Psoas muscle (tissue), 8 donors: ENCODE data around the gene RABL6. TPM values are rescaled to one million over a fixed set of nuclear protein-coding genes. Genes with fewer than 3 reads are reported as not detected.
"Not testable (repeated sequence)": the region's sequence is repeated elsewhere in the genome, so short reads cannot be mapped to it uniquely, and the experiment has no call there.

Experiments used
- ATAC-seq, 4 donors: fragments of 200-7000 bp; cut with Tn5 transposase; one replicate each; pipeline ENCODE4 v1.9.1; 2020; ENCODE audit warnings: moderate library complexity in 3 of 4, mild to moderate bottlenecking in 2 of 4
- DNase-seq, 2 donors: peaks; one replicate each; pipeline ENCODE4 v3.0.0-alpha.2; 2020
- H3K27ac ChIP-seq: fragments of 200-600 bp; one replicate; pipeline ENCODE4 v1.8.0; 2022
- H3K27me3 ChIP-seq, 3 donors: fragments of 200-600 bp in 1 of 3; one replicate each; pipeline versions ENCODE4 v1.6.1 to v1.8.0; 2013 to 2022; ENCODE audit warnings: low read length in 2 of 3, mild to moderate bottlenecking in 2 of 3, moderate library complexity in 1 of 3; ENCODE audit not compliant: insufficient read depth in 3 of 3
- H3K36me3 ChIP-seq, 2 donors: fragments of 200-600 bp in 1 of 2; one replicate each; pipeline versions ENCODE4 v1.6.1 to v1.8.0; 2013 to 2022; ENCODE audit warnings: low read depth in 1 of 2, mild to moderate bottlenecking in 1 of 2, moderate library complexity in 1 of 2; ENCODE audit not compliant: insufficient read depth in 1 of 2
- H3K4me1 ChIP-seq: fragments of 200-600 bp; one replicate; pipeline ENCODE4 v1.8.0; 2022
- H3K4me3 ChIP-seq: fragments of 200-600 bp; one replicate; pipeline ENCODE4 v1.8.0; 2022; ENCODE audit warnings: mild to moderate bottlenecking
- H3K9me3 ChIP-seq: fragments of 200-600 bp; one replicate; pipeline ENCODE4 v1.8.0; 2022
- WGBS, 3 donors: extraction: QIAGEN DNeasy Blood & Tissue Kit; methylation state at CpG; one replicate each; pipeline versions ENCODE4 v1.1.6 to v1.1.7; 2013; 5-methylcytosine and 5-hydroxymethylcytosine counted together
- intact Hi-C, 2 donors: fragments of 100-400 bp; cut with DNase I; formaldehyde crosslinking; loops; one replicate each; pipeline versions ENCODE4 v1.11.0 to v1.14.2; 2022
- polyA plus RNA-seq, 3 donors: library from polyadenylated mRNA; stranded (reverse); fragments of 200-250 nt; gene quantifications; one replicate each; pipeline ENCODE4 v1.2.3, GENCODE V29; 2013
- total RNA-seq, 4 donors: library from RNA; stranded (reverse); fragmentation: NEBNext Ultra II Directional in 2 of 4; extraction: Animal tissue kit (Norgen Biotek cat#: 25700) in 2 of 4; gene quantifications; one replicate each; pipeline versions ENCODE4 v1.2.1 to v1.2.4, GENCODE V29; 2021 to 2023
- TF ChIP-seq, protein P1 (sequence below): fragments of 200-600 bp; IDR thresholded peaks from one replicate; pipeline ENCODE4 v1.8.0; 2022; ENCODE audit warnings: antibody characterized with exemption
- donor health status: healthy with polysubstance abuse.
- donor health status: DM: no; HTN: no; CAD: no; lungs with moderate emphysema.
- donor health status: Bipolar disorder and iron deficiency.
- donor health status: healthy.
- donor health status: DM: yes; HTN: yes; CAD: no.
- donor health status: DM: no; HTN: no; CAD: no.
- donor health status: DM: no; HTN: no; CAD: no.
- donor health status: DM: yes; HTN: yes; CAD: no.

RABL6 gene
- total and polyA plus RNA-seq, 7 donors: 73.0 to 90.5 (median 82.5) TPM

DNA sequence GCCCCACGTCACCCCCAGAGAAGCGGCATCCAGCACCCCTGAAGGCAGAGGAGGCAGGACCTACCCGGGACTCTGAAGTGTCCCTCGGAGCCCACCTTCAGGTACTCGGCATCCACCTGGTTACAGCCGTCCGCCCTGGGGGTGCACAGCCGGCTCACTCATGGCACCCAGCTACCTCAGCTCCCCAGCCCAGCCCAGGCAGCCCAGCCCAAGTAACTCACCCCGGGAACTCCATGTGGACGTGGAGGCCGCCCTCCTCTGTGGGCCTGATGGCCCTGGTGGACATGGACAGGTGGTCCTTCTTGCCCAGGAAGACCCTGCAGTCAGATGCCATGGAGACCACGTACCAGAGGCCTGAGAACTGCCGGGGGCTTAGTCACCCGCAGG is 44.1 kb upstream of the RABL6 start:
- DNase-seq: peak in 1 of 2 donors; percentile 34
- Histone ChIP-seq H3K4me1 (no peaks in the 10 kb centered on the region), H3K9me3 (no peaks in the 10 kb centered on the region), H3K4me3 (no peak overlapping the region), H3K27me3 (no peaks in the 10 kb centered on the region), H3K36me3 (no peaks in the 10 kb centered on the region), H3K27ac (no peak overlapping the region)
- 77 to 84% (median 79%) methylated on average over 7 to 14 of the region's 14 CpGs for WGBS, 3 donors
- TF ChIP-seq, protein P1, sequence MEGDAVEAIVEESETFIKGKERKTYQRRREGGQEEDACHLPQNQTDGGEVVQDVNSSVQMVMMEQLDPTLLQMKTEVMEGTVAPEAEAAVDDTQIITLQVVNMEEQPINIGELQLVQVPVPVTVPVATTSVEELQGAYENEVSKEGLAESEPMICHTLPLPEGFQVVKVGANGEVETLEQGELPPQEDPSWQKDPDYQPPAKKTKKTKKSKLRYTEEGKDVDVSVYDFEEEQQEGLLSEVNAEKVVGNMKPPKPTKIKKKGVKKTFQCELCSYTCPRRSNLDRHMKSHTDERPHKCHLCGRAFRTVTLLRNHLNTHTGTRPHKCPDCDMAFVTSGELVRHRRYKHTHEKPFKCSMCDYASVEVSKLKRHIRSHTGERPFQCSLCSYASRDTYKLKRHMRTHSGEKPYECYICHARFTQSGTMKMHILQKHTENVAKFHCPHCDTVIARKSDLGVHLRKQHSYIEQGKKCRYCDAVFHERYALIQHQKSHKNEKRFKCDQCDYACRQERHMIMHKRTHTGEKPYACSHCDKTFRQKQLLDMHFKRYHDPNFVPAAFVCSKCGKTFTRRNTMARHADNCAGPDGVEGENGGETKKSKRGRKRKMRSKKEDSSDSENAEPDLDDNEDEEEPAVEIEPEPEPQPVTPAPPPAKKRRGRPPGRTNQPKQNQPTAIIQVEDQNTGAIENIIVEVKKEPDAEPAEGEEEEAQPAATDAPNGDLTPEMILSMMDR: no peak
- ATAC-seq: no peak
- intact Hi-C loops: no loop called here

DNA sequence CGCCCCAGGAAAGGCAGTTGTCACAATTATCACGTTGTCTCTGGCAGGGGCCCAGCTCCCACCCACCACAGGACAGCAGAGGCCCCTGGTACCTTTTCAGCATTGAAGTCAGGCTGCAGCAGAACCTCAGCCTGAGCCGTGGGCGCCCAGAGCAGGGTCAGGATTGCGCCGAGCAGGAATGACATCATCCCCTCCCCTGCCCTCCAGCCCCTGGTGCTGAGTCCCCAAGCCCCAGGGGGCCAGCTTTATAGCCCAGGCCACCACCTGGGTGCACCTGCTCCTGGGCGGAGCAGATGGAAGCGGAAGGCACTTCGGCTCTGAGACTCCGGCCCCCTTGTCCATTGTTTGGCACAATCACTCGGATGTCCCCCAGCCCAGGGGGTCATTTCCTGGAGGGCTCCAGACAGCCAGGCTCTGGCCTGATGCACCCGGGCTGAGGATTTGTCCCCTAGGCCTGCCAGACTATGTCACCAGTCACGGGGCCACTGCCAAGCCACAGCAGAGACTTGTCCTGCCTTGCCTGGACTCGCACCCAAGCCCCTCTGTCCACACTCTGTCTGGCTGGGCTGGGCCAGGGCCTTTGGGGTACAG is 43.4 kb upstream of the RABL6 start, which contains the start of gene LCN15:
Gene LCN15 (minus strand): TSS at position 218 of the 591 bp plus-strand sequence. CDS start 30 bp downstream, at position 188.
- Histone ChIP-seq H3K36me3 (no peaks in the 10 kb centered on the region), H3K27me3 (no peaks in the 10 kb centered on the region), H3K27ac (no peak within 1 kb of the TSS), H3K4me1 (no peaks in the 10 kb centered on the region), H3K4me3 (no peak within 1 kb of the TSS), H3K9me3 (no peaks in the 10 kb centered on the region)
- ATAC-seq (no peak), DNase-seq (peak in 1 of 2 donors; percentile 36)
- TF ChIP-seq, protein P1: no peak
- WGBS, 3 donors: 60 to 64% (median 63%) methylated on average over 14 of the region's 14 CpGs
- intact Hi-C loops: no loop called here

DNA sequence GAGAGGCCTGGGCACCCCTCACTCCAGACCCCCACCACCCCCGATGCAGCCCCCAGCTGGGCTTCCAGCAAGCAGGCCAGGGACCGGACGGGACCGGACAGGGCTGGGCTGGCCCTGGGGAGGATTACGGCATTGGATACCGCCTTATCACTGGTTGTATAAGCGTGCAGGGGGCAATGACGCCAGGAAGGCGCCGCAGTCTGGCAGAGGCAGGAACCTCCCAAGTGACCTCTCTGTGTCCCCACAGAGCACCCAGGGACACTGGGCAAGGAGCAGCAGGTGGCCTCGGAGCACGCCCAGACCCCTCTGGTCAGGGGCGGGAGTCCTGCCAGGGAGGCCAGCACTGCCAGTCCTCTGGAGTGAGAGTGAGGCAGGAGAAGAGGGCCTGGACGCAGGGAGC is 42.7 kb upstream of the RABL6 start:
- WGBS, 3 donors: 67 to 81% (median 76%) methylated on average over 14 of the region's 14 CpGs
- DNase-seq: peak in 1 of 2 donors; percentile 48
- intact Hi-C loops: no loop called here
- peak in 3 of 4 donors; percentile 19 to 31 (median 31) for ATAC-seq
- H3K36me3 ChIP-seq: no peaks in the 10 kb centered on the region
- no peaks in the 10 kb centered on the region for H3K9me3 ChIP-seq
- H3K27me3 ChIP-seq: no peaks in the 10 kb centered on the region
- no peak overlapping the region for H3K27ac ChIP-seq
- no peaks in the 10 kb centered on the region for H3K4me1 ChIP-seq
- H3K4me3 ChIP-seq: no peak overlapping the region
- TF ChIP-seq, protein P1: no peak

DNA sequence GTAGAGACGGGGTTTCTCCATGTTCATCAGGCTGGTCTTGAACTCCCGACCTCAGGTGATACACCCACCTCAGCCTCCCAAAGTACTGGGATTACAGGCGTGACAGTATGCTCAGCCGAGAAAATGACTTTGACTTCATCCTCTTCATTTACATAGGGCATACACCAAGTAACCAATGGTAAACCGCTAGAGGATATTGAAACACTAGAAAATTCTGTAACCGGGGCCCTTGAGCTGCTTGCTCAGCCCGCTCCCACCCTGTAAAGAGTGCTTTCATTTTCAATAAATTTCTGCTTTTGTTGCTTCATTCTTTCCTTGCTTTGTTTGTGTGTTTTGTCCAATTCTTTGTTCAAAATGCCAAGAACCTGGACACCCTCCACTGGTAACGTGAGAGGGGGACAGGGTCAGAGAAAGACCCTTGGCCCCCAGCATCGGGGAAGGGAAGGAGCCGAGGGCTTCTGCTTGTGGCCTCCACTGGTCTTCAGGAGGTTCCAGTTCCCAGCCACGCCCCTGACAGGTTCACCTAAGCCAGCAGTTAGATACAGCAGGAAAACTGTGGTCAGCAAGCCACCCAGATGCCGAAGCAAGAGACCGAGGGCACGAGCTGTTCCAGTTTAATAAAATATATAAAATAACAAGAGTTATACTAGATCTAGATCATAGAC is 41.9 kb upstream of the RABL6 start:
- H3K4me1 ChIP-seq, H3K36me3 ChIP-seq, H3K4me3 ChIP-seq, ATAC-seq, H3K9me3 ChIP-seq, intact Hi-C loops, H3K27me3 ChIP-seq, H3K27ac ChIP-seq: not testable (repeated sequence)
- 86 to 91% (median 88%) methylated on average over 14 of the region's 14 CpGs for WGBS, 3 donors
- DNase-seq: peak in 1 of 2 donors; percentile 24

DNA sequence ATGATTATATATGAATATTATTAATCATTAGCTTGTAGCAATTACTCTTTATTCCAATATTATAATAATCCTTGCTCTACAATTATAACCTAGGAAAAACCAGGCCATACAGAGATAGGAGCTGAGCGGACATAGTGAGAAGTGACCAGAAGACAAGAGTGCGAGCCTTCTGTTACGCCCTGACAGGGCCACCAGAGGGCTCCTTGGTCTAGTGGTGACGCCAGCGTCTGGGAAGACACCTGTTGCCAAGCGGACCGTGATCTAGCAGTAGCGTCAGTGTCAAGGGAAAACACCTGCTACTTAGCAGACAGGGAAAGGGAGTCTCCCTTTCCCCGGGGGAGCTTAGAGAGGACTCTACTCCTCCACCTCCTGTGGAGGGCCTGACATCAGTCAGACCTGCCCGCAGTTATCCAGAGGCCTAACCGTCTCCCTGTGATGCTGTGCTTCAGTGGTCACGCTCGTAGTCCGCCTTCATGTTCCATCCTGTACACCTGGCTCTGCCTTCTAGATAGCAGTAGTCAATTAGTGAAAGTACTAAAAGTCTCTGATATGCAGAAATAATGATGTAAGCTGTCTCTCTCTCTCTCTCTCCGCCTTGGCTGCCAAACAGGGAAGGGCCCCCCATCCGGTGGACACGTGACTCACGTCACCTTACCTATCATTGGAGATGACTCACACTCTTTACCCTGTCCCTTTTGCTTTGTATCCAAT is 41.2 kb upstream of the RABL6 start:
- H3K4me1 ChIP-seq: not testable (repeated sequence)
- DNase-seq: peak; percentile 54 to 83
- H3K27ac ChIP-seq: peak overlapping the region; percentile 36

More for the DNA sequence above, 41.2 kb upstream of the RABL6 start:
- H3K36me3 ChIP-seq, H3K4me3 ChIP-seq, intact Hi-C loops, H3K27me3 ChIP-seq, H3K9me3 ChIP-seq: not testable (repeated sequence)
- TF ChIP-seq, protein P1: peak; percentile 34
- peak in 3 of 4 donors; percentile 33 to 57 (median 55) for ATAC-seq
- 32 to 62% (median 48%) methylated on average over 10 to 18 of the region's 18 CpGs for WGBS, 3 donors
